GM12892 (cell line): ENCODE data around the gene SPCS2.

Source experiments
- POLR2A ChIP-seq: IDR thresholded peaks from 2 replicates; pipeline ENCODE4 v1.6.1; 2011; ENCODE audit warnings: low read depth, low read length, control low read depth
- POLR2AphosphoS5 ChIP-seq: IDR thresholded peaks from 2 replicates; pipeline ENCODE4 v1.6.1; 2011; ENCODE audit warnings: low read depth, low read length, control low read depth
- TAF1 ChIP-seq: IDR thresholded peaks from 2 replicates; pipeline ENCODE4 v1.6.1; 2011; ENCODE audit warnings: low read depth, mild to moderate bottlenecking, control low read depth, low read length, borderline replicate concordance

- TF ChIP-seq POLR2AphosphoS5: no peak
- no peak for TF ChIP-seq POLR2A
- no peak for TF ChIP-seq TAF1
Observed at GRCh38 chr11:75011872-75012271, 62.8 kb downstream of the SPCS2 start.
